ENCODE data around the gene ZNF641.
A peak's percentile ranks its signal among the peaks of the same experiment; 100 is the strongest.

Gene ZNF641

GRCh38 chr12:48350249-48351021 lies at the start of gene ZNF641:
Gene ZNF641 (minus strand): TSS chr12:48350919. CDS start chr12:48348090, 2,829 bp downstream.
- peak; percentile 26 to 36 for DNase-seq (ENCODE audit: low read depth in 2 of 2)

GRCh38 chr12:48390026-48390425 lies 39.3 kb upstream of the ZNF641 start:
- no peak for DNase-seq (ENCODE audit: low read depth in 2 of 2)

- DNase-seq (ENCODE audit: low read depth in 2 of 2): no peak
Observed at GRCh38 chr12:48389409-48389808, 38.7 kb upstream of the ZNF641 start.

GRCh38 chr12:48388938-48389337 lies 38.2 kb upstream of the ZNF641 start:
- DNase-seq (ENCODE audit: low read depth in 2 of 2): no peak

DNA sequence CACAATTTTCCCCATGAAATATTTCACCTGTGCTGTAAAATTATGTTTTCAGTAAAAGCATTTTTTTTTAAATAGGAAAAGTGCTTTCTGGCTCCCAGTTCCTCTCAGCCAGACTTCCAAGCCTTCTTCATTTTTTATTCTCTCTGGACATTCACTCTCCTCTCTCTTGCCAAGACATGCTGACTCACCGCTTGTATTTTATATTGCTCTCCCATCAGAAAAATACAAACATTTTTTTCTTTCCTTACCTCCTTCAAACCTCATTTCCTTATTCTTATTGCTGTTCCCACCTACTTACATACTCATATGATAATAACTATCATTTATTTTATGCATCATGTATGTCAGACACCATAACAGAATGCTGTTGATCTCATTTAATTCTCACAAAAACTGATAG lies 37.7 kb upstream of the ZNF641 start:
- no peak for DNase-seq (ENCODE audit: low read depth in 2 of 2)

GRCh38 chr12:48380596-48380995 lies 29.9 kb upstream of the ZNF641 start:
- no peak for DNase-seq (ENCODE audit: low read depth in 2 of 2)

GRCh38 chr12:48379794-48380193 lies 29.1 kb upstream of the ZNF641 start:
- no peak for DNase-seq (ENCODE audit: low read depth in 2 of 2)

GRCh38 chr12:48377646-48378045 lies 26.9 kb upstream of the ZNF641 start:
- no peak for DNase-seq (ENCODE audit: low read depth in 2 of 2)

DNA sequence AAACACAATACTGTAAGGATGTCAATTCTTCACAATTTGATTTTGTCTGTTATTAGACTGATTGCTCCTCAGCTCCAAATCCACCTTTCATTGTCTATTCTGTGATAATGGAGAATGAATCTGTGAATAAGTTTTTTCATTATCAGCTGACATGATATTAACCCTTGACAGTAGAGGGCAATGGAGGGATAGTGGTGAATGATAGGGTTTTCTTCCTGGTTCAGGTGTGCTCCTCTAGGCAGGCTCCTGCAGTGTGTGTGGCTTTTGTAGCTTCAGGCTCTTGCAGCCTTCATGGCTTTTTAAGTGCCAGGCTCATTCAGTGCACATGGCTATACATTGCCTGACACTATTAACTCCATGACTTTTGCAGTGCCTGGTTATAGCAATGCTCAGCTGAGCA lies 23.4 kb upstream of the ZNF641 start:
- DNase-seq (ENCODE audit: low read depth in 2 of 2): no peak

DNA sequence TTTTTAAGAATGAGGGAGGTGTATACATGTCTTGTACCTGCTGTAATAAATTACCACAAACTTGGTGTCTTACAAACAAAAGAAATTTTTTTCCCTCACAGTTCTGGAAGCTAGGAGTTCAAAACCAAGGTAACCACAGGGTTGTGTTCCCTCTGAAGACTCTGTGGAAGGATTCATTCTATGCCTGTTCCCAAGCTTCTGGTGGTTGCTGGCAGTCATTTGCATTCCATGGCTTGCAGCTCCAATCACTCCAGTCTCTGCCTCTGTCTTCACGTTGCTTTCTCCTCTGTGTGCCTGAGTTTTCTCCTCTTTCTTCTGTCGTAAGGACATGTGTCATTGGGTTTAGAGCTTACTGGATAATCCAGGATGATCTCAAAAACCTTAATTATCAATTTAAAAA lies 15.4 kb upstream of the ZNF641 start:
- DNase-seq (ENCODE audit: low read depth in 2 of 2): no peak

DNA sequence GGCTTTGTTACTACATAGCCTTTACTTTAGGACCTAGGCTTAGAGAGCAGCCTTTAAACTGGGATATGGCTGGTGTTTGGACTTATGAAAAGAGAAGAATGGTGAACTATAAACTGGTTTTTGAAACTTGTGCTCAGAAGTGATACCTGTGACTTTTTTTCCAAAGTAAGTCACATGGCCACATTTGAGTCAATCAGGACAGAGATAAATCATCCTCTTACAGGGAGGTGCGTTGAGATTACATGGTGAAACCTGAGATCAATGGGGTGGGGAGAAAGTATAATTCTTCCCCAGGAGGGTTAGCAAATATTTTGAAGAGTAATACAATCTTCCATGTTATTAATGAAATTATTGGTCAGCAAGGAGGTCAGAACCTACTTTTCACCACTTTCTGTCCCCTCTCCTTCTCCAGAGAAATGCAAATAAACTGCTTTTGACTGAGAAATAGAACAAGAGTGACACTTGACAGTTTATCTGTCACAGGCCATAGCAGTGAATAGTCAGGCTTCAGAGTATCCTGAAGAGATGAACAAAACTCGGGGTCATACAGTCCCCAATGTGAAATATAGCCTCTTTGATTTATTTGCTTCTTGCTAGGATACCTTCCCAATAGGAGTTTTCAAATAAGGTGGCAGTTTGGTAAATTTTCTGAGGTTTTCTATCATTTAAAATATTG lies 11.1 kb upstream of the ZNF641 start:
- DNase-seq (ENCODE audit: low read depth in 2 of 2): no peak

GRCh38 chr12:48358937-48359513 lies 8.3 kb upstream of the ZNF641 start:
- DNase-seq (ENCODE audit: low read depth in 2 of 2): no peak

DNA sequence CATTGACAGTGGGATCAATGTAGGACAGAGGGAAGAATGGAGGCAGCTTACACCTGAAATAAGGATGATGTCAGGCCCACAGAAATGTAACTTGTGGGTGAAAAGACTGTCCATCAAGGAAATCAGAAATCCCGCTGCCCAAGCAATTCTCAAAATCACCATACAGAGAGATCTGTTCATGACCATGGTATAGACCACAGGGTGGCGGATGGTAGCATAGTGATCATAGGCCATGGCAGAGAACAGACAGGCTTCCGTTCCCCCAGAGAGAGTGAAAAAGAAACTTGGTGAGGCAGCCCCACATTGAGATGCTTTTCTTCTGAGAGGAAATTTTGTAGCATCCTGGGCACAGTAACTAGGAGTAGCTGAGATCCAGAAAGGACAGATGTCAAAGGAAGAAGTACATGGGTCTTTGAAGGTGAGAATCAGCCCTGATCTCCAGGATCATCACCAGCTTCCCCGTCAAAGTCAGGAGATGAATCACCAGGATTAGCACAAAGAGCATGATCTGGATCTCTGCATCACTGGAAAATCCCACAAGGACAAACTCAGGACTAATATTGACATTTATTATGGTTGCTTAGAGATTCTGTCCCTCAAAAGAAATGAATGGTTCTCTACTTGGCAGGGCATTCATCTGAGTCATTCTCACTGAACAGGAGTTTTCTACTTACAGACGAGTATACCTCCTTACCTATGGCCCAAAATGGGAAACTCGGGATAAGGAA lies 5.5 kb upstream of the ZNF641 start:
- no peak for DNase-seq (ENCODE audit: low read depth in 2 of 2)

DNA sequence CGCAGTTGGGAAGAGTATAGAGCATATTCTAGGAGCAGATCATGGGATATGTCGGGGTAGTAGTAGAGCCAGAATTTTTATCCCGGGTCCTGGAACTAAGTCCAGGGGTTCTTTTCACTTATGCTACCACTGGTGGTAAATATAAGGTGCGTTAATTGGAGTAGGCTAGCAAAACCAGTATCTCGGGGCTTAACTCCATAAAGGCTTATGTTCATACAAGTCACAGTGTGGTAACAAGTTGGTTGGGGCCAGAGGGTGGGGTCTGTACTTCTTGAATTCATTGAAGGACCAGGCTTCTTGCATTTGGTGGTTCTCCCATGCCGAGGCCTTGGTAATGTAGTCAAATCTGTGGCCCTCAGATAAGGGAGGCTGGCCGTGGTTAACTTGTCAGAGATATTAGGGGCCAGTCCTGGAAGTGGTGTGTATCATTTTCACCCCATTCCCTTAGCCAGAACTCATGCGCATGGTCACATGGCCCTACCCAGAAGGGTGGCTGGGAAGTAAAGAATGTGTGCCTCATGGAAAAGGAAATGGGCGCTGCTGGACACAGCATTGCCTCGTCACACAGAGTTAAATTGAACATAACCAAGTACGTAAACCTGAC lies 1.5 kb upstream of the ZNF641 start:
- DNase-seq (ENCODE audit: low read depth in 2 of 2): no peak

DNA sequence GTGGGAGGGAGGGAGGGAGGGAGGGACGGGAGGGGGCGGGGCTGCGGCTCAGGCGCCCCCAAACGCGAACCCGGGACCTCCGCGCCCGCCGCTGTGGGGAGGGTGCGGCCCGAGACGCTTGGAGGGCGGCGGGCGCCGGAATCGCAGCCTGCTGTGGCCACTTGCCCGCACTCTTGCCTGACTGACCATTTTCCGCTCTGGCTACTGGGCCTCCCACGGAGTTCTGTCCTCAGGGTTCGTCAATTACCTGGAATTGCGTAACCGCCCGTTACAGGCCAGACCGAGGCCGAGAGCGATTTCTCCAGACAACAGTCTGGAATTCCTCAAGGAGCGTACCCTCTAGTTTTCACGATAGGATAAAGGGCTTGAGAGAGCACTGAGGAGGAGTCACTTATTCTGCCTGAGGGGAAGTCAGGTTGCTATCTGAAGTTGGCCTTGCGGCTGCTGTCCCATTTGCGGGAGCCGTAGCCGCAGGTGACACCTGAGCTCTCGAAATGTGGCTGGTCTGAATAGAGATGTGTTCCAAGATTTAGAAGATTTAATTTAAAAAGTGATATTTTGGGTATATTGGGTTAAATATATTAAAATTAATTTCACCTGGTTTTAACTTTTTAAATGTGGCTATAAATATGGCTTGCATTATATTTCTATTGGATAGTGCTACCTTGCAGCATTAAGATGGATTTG lies 446 bp upstream of the ZNF641 start:
- DNase-seq (ENCODE audit: low read depth in 2 of 2): peak; percentile 21 to 30

DNA sequence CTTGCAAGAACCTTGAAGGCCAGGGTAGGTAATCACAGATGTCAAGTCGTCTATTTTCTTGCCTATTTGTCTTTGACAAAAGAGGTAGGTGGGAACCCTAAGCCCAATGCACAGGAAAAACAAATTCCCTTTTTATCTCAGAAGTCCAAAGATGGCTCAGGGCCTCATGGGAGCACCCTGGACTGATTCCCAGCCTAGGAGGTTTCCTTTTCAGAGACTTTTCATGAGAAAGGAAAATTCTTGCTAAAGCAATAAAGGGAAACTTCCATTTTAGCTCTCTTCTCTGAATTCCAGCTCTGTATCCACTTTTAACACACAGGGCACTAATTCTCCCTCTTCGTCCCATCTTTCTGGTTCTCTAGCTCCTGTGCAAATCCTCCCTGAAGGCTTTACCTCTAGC lies 1.2 kb downstream of the ZNF641 start:
- peak in 1 of 2 experiments; percentile 8 for DNase-seq (ENCODE audit: low read depth in 2 of 2)

DNA sequence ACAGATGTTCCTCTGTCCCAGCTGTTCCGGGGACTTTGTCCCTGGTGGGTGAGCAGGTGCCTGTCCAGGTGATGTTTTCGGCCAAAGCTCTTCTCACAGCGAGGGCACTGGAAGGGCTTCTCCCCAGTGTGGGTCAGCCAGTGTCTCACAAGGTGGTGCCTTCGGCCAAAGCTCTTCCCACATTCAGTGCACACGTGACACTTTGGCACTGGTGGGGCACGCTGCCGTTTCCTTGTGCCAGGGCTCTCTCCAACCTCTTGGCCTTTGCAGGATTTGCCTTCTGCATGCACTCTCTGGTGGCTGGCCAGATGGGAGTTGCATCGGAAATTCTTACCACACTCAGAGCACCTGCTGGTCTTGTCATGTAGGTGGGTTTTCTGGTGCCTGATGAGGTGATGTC lies 7.7 kb downstream of the ZNF641 start:
- DNase-seq (ENCODE audit: low read depth in 2 of 2): no peak

GRCh38 chr12:48340943-48341342 lies 9.8 kb downstream of the ZNF641 start:
- DNase-seq (ENCODE audit: low read depth in 2 of 2): no peak

DNA sequence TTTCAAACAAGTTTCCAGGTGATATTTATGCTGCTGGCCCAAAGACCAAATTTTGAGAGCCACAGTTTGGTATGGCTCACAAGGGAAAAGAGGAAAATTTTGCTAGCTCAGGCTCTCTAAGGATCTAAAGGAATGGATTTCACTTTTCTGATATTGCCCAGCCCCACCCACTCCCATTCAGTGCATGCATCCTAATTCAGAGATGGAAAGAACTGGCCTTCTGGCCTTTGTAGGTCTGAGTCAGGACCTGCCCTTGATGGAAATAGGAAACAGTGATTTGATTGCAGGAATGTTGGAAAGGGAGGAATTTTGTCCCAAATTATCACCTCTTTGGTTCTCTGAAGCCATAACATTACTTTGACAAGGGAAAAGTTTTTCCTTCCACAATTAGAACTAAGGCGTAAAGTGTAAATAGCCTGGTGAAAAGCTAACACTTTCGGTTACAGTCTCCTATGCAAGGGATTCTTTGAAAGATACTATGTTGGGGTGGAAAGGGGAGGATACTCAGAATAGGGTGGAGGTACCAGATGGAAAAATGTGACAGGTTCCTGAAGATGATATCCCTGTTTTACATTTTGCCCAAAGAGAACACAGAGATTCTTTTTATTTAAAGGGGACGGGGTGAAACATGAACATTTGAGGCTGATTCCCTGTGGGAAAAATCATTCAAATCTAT lies 11.1 kb downstream of the ZNF641 start:
- DNase-seq (ENCODE audit: low read depth in 2 of 2): no peak

DNA sequence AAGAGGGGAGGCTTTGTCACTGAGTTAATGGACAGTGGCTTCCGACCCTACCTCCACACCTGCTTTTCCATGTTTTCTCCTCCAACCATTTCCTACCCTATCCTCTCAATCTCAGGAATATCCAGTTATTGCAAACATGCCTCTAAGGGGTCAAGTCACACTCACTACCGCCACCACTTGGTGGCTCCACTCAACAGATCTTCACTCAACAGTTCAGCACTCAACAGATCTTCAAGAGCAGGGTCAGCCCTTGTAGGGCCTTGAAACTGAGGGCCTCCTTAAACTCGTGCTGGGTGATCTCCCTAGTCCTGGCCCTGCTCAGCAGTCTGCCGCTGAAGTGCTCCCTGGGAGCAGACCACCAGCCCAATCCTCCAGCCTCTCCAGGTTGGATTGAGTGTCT lies 14.2 kb downstream of the ZNF641 start:
- no peak for DNase-seq (ENCODE audit: low read depth in 2 of 2)

GRCh38 chr12:48336061-48336460 lies 14.7 kb downstream of the ZNF641 start:
- DNase-seq (ENCODE audit: low read depth in 2 of 2): no peak
